Ishikawa (cell line): ENCODE data around the gene RTL9.

Source experiments
- TAF1 ChIP-seq: IDR thresholded peaks from 2 replicates; pipeline ENCODE4 v1.6.1; 2012; ENCODE audit warnings: low read depth, mild to moderate bottlenecking
- YY1 ChIP-seq: IDR thresholded peaks from 2 replicates; pipeline ENCODE4 v1.6.1; 2012; ENCODE audit warnings: low read depth

- TF ChIP-seq TAF1 = no peak
- TF ChIP-seq YY1 = no peak
Measured at GRCh38 chrX:110384490-110384889, 25.8 kb downstream of the RTL9 start.
